Measurements from ENCODE around the gene CRTAC1.
A peak's percentile ranks its signal among the peaks of the same experiment; 100 is the strongest.
"Not testable (repeated sequence)": the region's sequence is repeated elsewhere in the genome, so short reads cannot be mapped to it uniquely, and the experiment has no call there.

The CRTAC1 gene

GRCh38 chr10:97842656-97843280 lies 187.7 kb downstream of the CRTAC1 start:
- DNase-seq (ENCODE audit: low spot score) = no peak

GRCh38 chr10:97842114-97842513 lies 188.3 kb downstream of the CRTAC1 start:
- DNase-seq (ENCODE audit: low spot score) = not testable (repeated sequence)

GRCh38 chr10:97841166-97841565 lies 189.3 kb downstream of the CRTAC1 start:
- DNase-seq (ENCODE audit: low spot score) = not testable (repeated sequence)

- DNase-seq (ENCODE audit: low spot score) = no peak
Measured at GRCh38 chr10:97838091-97838490, 192.3 kb downstream of the CRTAC1 start.

GRCh38 chr10:97836446-97836845 lies 194.0 kb downstream of the CRTAC1 start:
- DNase-seq (ENCODE audit: low spot score) = no peak

DNA sequence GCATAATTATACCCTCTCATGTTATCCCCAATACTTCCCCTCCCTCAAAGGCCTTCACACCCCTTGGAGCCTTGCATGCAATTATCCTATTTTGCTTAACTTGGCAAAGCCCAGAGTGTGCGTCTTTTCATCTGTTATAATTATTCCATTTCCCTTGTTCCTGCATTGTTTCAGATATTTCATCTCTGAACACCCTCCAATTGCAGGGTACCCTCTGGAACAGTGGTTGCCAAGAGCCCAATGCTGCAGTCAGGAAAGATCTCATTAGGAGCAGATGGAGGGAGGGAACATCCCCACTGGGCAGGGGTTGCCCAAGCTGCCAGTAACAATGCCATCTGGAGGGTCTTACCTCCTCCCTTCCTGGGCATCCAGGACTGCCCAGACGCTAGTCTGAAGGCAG lies 199.2 kb downstream of the CRTAC1 start:
- no peak for DNase-seq (ENCODE audit: low spot score)

DNA sequence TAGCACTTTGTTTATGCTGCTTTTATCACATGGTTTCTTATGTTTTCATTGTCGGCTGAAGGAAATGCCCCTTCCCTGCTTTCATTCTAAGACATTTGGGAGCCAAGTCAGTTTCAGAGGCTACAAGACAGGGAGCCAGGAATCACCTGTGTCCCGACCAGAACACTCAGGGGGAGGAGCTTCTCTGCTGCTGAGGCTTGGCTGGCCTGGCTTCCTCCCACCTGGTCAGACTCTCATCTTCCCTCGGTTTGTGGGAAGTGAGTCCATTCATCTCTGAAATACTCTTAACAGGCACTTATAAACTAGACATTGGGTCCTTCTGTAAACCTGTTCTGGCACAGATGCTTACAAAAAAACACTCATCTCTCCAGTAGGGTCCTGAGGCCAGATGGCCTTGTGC lies 200.4 kb downstream of the CRTAC1 start:
- no peak for DNase-seq (ENCODE audit: low spot score)

GRCh38 chr10:97828721-97829120 lies 201.7 kb downstream of the CRTAC1 start:
- no peak for DNase-seq (ENCODE audit: low spot score)

GRCh38 chr10:97827702-97828291 lies 202.6 kb downstream of the CRTAC1 start:
- DNase-seq (ENCODE audit: low spot score) = no peak

- DNase-seq (ENCODE audit: low spot score) = no peak
Measured at GRCh38 chr10:97826892-97827291, 203.5 kb downstream of the CRTAC1 start.

- peak; percentile 8 for DNase-seq (ENCODE audit: low spot score)
Measured at GRCh38 chr10:97825020-97825760, 205.2 kb downstream of the CRTAC1 start.

DNA sequence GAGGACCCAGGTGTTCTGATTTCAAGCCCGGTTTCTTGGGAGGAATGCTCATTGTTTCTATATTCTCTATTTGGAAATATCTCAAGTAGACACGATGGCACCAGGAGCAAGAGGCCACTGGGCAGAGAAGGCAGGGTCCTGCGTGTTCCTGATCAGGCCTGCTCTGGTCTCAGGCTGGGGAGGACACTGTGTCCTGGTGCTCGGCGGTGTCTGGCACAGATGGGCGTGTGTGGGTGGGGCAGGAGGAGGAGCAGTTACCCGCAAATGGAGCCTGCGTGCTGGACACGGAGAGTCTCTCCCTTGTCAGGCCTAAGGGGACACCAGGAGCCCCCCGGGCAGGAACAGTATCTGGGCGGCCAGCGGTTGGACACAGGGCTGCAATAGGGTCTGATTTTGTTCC lies 206.7 kb downstream of the CRTAC1 start:
- no peak for DNase-seq (ENCODE audit: low spot score)

- no peak for DNase-seq (ENCODE audit: low spot score)
Measured at GRCh38 chr10:97822261-97822687, 208.1 kb downstream of the CRTAC1 start.

- DNase-seq (ENCODE audit: low spot score) = no peak
Measured at GRCh38 chr10:97821308-97822038, 208.9 kb downstream of the CRTAC1 start.

- DNase-seq (ENCODE audit: low spot score) = no peak
Measured at GRCh38 chr10:97820096-97820704, 210.2 kb downstream of the CRTAC1 start.

- no peak for DNase-seq (ENCODE audit: low spot score)
Measured at GRCh38 chr10:97818572-97818971, 211.8 kb downstream of the CRTAC1 start.

GRCh38 chr10:97816609-97817008 lies 213.8 kb downstream of the CRTAC1 start:
- no peak for DNase-seq (ENCODE audit: low spot score)

Measured in globus pallidus (tissue), 1 donor.